ENCODE measurements around the gene DCDC2.

- TF ChIP-seq CTCF (IDR thresholded peaks at IDR 0.05): no peak
- TF ChIP-seq EZH2 (IDR thresholded peaks at IDR 0.05; ENCODE audit: borderline replicate concordance, insufficient read depth, low read depth, low read length, poor library complexity, severe bottlenecking): no peak
Observed at GRCh38 chr6:24405262-24405661, 47.4 kb upstream of the DCDC2 start.
